Middle frontal gyrus (tissue), 1 donor: ENCODE data around the gene COBL.

ENCODE experiments used
- DNase-seq: peaks from one replicate; pipeline ENCODE4 v3.0.0-alpha.2; 2015; ENCODE audit warnings: low spot score; ENCODE audit errors: extremely low spot score

COBL gene

DNA sequence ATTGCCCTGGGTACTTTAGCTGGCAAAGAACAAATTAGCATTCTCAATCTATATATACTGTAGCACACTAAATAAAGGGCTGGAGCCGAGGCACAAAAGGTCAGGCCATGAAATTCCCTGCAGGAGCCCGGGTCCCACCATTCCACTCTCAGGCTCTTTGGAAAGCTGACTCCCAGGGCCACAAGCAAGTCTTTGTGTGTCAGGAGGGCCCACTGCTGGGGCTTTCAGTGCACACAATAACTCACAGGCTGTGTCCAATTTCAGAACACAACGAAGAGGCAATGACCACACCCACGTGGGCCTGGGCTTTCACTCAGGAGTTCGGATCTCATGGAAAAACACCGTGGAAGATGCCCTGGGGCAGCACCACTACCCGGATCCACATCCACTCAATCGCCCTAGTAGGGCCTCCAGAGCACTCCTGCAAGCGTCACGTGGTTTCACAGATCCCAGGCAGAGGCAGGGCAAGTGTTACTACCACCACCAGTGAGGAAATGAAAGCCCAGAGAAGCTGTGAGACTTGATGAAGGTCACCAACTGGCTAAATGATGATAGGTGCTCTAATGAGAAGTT, 60.3 kb downstream of the COBL start:
- no peak for DNase-seq

DNA sequence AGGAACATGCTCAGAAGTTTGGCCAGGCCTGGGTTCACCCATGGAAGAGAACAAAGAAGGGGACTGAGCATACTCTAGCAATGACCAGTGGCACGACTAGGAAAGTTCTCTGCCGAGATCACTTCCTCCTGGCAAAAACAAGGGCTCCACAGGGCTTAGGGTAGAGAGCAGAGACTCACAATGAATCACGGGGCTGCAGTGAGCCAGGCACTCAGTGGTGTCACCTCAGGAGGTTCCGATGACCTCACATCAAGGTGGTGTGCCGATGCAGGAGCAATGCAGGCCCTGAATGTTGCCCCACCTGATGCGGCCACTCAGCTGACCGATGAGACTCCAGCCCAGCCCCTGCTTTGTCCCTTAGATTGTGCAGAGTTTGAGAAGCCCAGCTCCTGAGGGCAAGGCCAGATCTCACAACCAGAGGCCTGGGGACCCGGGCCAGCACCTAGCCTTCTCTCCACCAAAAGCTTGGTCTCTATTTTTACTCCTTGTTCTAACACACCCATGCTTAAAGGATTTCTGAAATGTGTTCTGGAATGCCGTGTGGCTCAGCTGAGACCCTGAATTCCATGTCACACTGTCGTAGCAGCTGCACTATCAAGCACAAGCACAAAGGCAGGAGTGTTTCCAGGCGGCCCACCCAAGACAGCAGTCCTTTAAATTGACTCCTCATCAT, 60.9 kb downstream of the COBL start:
- DNase-seq = no peak

GRCh38 chr7:51255036-51255435, 61.6 kb downstream of the COBL start:
- DNase-seq = no peak

DNA sequence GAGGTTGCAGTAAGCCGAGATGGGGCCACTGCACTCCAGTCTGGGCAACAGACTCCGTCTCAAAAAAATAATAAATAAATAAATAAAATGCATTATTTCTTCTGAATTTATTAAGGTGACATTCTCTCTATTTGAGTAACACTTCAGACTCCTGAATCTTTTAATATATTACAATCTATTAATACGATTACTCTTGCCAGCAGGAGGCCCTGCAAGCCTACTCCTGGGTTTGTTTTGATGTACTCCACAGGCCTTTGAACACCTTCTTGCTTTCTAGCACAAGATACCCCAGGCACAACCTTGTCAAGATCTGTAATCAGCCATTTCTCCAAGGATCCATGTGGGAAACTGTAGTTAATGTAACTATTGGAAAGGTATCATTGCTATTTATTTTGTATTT, 63.5 kb downstream of the COBL start:
- no peak for DNase-seq

- no peak for DNase-seq
Measured at GRCh38 chr7:51251290-51251689, 65.3 kb downstream of the COBL start.

- DNase-seq = no peak
Measured at GRCh38 chr7:51250512-51250911, 66.1 kb downstream of the COBL start.

GRCh38 chr7:51249991-51250390, 66.6 kb downstream of the COBL start:
- no peak for DNase-seq

DNA sequence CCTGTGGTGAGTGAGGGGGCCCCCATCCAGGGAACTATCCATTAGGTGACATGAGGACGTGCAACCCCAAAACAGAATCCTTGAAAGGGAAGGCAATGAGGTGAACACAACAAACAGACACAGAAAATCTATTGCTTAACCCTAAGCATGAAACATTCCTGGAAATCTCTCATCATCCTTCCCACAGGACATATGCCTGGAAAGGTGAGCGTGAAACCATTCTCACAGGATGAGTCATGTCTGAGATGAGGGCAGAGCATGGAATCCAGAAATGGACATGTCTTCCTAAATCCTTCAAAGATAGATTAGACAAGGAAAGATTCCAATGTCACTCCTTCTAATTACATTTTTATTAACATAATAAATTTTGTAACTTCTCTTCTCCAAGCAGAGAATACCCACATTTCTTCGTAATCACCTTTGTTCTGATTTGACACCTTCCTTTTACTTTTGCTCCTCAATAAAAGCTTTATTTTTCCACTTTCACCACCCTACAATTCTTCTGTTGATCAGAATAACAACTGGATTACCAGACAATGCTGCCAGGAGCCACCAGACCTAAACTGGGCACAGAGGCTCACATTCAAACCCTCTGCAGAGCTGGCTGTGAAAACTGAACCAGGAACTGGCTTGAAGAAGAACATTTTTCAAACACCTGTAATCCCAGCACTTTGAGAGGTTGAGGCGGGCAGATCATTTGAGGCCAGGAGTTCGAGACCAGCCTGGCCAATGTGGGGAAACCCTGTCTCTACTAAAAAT, 67.2 kb downstream of the COBL start:
- no peak for DNase-seq

DNA sequence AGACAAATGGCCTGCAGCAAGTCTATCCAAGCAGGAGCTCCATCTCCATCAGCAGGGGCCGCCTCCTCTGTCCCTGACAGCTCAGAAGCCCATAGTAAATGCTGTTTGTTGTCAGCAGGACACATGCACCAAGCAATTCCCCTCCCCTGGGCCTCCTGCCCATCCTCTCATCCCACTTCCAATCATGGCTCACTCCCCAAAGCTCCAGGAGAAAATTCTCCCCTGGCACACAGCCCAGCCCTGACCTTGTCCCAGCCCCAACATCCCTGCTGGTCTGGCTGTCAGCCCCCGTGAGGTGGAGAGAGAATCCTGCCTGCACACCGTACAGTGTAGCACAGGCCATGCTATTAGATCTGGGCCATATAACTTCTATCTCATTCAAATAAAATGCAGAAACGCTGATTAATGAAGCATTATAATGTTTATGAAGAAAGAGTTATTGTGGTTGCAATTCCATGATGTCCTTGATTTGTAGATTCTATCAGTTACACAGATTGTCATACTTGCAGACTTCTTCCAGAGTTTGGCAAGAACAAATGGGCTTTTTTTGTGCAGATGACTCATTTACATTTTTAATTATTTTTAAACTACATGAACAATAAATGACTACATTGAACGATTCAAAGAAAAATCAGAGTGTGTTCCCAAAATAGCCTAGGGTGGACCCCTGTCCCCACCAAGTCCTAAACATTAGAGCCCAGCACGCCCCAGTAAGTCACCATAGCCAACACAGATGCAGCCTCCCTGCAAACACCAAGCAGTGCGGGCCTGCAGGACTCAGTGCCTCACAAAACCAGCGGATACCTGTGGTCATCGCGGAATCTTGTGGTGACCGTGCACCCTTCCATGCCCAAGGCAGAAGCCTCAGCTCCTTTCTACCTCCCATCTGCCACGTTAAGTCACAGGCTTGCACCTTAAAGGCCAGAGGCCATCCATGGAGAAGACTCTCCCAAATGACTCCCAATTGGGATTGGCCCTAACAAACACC, 70.1 kb downstream of the COBL start:
- DNase-seq = no peak

- DNase-seq = no peak
Measured at GRCh38 chr7:51244885-51245284, 71.7 kb downstream of the COBL start.

DNA sequence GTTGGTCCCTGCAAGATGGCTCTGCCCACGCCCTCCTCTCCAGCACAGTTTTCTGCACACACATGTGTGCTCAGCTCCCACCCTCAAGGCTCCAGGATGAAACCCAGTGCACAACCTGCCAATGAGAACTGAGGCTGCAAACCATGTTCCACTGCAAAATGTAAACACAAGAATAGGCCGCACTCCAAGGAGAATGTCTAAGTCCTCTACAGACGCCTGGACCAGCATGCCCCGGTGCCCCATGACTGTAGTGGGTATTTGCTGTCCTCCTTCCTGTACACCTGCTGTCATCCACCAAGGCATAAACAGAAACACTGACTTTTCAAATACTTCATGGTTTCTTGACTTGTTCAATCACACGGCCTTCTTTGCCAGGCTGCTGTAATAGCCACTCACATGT, 72.6 kb downstream of the COBL start:
- DNase-seq = no peak

- DNase-seq = no peak
Measured at GRCh38 chr7:51243631-51244030, 73.0 kb downstream of the COBL start.

- no peak for DNase-seq
Measured at GRCh38 chr7:51242881-51243518, 73.6 kb downstream of the COBL start.

DNA sequence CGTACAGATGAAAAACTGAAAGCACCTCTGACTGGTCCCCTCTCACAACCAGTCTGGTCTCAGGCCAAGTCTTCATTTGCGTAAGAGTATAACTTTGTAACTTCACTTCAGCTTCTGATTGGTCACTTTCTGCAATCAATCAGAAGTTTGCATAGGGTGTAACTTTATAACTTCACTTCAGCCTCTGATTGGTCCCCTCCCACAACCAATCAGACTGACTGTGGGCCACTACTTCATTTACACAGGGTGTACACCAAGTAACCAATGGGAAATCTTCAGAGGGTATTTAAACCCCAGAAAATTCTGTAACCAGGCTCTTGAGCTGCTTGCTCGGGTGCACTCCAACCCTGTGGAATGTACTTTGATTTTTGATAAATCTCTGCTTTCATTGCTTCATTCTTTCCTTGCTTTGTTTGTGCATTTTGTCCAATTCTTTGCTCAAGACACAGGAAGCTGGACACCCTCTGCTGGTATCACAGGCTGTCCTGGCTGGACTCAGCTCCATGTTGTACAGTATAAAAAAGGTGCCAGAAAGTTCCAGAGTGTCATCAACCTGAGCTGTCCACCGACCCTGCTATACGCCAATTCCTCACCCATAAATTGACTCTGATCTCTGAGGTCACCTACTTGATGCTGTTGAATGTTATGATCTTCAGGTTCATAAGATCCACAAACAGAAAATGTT, 74.5 kb downstream of the COBL start:
- DNase-seq = no peak

- DNase-seq = no peak
Measured at GRCh38 chr7:51240868-51241267, 75.7 kb downstream of the COBL start.

GRCh38 chr7:51239691-51240090, 76.9 kb downstream of the COBL start:
- DNase-seq = no peak

GRCh38 chr7:51238981-51239495, 77.6 kb downstream of the COBL start:
- no peak for DNase-seq

- no peak for DNase-seq
Measured at GRCh38 chr7:51237446-51238133, 79.0 kb downstream of the COBL start.

DNA sequence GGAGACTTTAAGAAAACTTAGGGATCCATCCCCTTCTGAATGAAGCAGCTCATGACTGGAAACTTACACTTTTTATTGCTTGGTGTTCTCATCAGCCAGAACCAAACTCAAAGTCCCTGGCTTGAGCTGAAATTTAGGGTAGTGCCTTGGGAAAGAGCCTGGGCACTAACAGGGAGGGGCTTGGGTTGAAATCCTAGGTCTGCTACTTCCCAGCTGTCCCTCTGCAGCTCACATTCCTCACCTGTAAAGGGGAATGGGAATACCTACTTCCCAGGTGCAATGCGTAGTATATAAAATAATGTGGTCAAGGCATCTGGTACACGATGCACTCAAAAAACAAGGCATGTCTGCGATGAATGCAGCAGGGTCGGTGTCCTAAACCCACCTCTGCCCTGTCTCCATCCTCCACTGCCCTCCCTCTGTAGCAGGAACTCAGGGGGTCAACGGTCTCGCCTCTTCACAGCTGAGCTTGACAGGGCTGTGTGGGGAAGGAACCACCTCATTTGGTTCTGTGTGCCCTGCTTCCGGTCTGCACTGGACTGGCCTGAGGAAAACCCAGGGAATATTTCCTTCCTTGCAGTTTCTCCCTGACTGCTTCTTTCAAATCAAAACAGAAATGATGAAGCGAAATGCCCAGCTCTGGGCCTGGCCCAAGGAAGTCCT, 80.0 kb downstream of the COBL start:
- no peak for DNase-seq
